A549 (cell line): ENCODE results near the gene MARVELD2. TPM values are rescaled to one million over a fixed set of nuclear protein-coding genes. Genes with fewer than 3 reads are reported as not detected.
A peak's percentile ranks its signal among the peaks of the same experiment; 100 is the strongest.

Experiments used
- BHLHE40 ChIP-seq: IDR thresholded peaks from 2 replicates; pipeline ENCODE4 v1.6.1; 2012; ENCODE audit warnings: low read depth, low read length, inconsistent platforms
- CHD4 ChIP-seq: fragments of 200-600 bp; sonication (generic); IDR thresholded peaks from 2 replicates; pipeline ENCODE4 v1.6.1; 2016; ENCODE audit warnings: antibody characterized with exemption, mild to moderate bottlenecking, borderline replicate concordance
- EHMT2 ChIP-seq: fragments of 200-600 bp; sonication (generic); IDR thresholded peaks from 2 replicates; pipeline ENCODE4 v1.6.1; 2016; ENCODE audit warnings: antibody characterized with exemption, low read depth, mild to moderate bottlenecking, moderate library complexity
- EP300 ChIP-seq, 2 experiments: fragments of >200 bp; sonication (Bioruptor Twin); formaldehyde crosslinking; IDR thresholded peaks; 2 replicates in 1 of 2; 3 replicates in 1 of 2; pipeline ENCODE4 v1.6.1; 2016 to 2017
- ESRRA ChIP-seq: fragments of 150-350 bp; IDR thresholded peaks from 2 replicates; pipeline ENCODE4 v1.6.1; 2014; ENCODE audit warnings: mild to moderate bottlenecking, low read length, borderline replicate concordance
- FOSB ChIP-seq: fragments of 250-450 bp; sonication (Bioruptor Pico); IDR thresholded peaks from 2 replicates; pipeline ENCODE4 v1.5.0; 2020; ENCODE audit warnings: mild to moderate bottlenecking, moderate library complexity
- FOSL2 ChIP-seq, 2 experiments: fragments of 450-650 bp in 1 of 2; fragments of >200 bp in 1 of 2; sonication (Bioruptor Twin) in 1 of 2; formaldehyde crosslinking; IDR thresholded peaks; 2 replicates each; pipeline versions ENCODE4 v1.5.0 to v1.6.1; 2016 to 2020; ENCODE audit warnings: mild to moderate bottlenecking in 1 of 2, moderate library complexity in 1 of 2
- FOXS1 ChIP-seq: fragments of 250-450 bp; sonication (Bioruptor Pico); IDR thresholded peaks from 2 replicates; pipeline ENCODE4 v1.5.0; 2020; ENCODE audit warnings: mild to moderate bottlenecking, moderate library complexity
- HDAC2 ChIP-seq: fragments of 200-600 bp; sonication (generic); IDR thresholded peaks from 2 replicates; pipeline ENCODE4 v1.6.1; 2016
- HEYL ChIP-seq: fragments of 250-450 bp; sonication (Bioruptor Pico); IDR thresholded peaks from 2 replicates; pipeline ENCODE4 v1.8.0; 2021; ENCODE audit warnings: mild to moderate bottlenecking, moderate library complexity
- HOXB13 ChIP-seq: fragments of 250-450 bp; sonication (Bioruptor Pico); IDR thresholded peaks from 2 replicates; pipeline ENCODE4 v1.5.0; 2020; ENCODE audit warnings: low read depth, mild to moderate bottlenecking, moderate library complexity
- HOXB5 ChIP-seq: fragments of 250-450 bp; sonication (Bioruptor Pico); IDR thresholded peaks from 2 replicates; pipeline ENCODE4 v1.5.0; 2020; ENCODE audit warnings: mild to moderate bottlenecking, moderate library complexity
- KDM1A ChIP-seq: fragments of 200-600 bp; sonication (generic); IDR thresholded peaks from 2 replicates; pipeline ENCODE4 v1.6.1; 2016; ENCODE audit warnings: low read depth, mild to moderate bottlenecking
- KDM5A ChIP-seq: fragments of 200-600 bp; sonication (generic); IDR thresholded peaks from 2 replicates; pipeline ENCODE4 v1.6.1; 2016; ENCODE audit warnings: antibody characterized with exemption, mild to moderate bottlenecking
- MAZ ChIP-seq: fragments of 150-350 bp; IDR thresholded peaks from 2 replicates; pipeline ENCODE4 v1.6.1; 2014; ENCODE audit warnings: antibody characterized with exemption, low read depth, low read length, borderline replicate concordance
- MYC ChIP-seq: IDR thresholded peaks from 2 replicates; pipeline ENCODE4 v1.6.1; 2012; ENCODE audit warnings: mild to moderate bottlenecking, inconsistent platforms, low read length, improper control_type of control experiment, borderline replicate concordance
- NFE2L2 ChIP-seq: fragments of 150-350 bp; conservative IDR thresholded peaks from 2 replicates; pipeline ENCODE4 v1.6.1; 2014; ENCODE audit warnings: low read length
- PHF8 ChIP-seq: fragments of 200-600 bp; sonication (generic); IDR thresholded peaks from 2 replicates; pipeline ENCODE4 v1.6.1; 2016; ENCODE audit warnings: low read depth, mild to moderate bottlenecking, antibody characterized with exemption, moderate library complexity, borderline replicate concordance
- POLR2A ChIP-seq: IDR thresholded peaks from 2 replicates; pipeline ENCODE4 v1.6.1; 2012; ENCODE audit warnings: mild to moderate bottlenecking, low read length
- POLR2AphosphoS2 ChIP-seq: conservative IDR thresholded peaks from 2 replicates; pipeline ENCODE4 v1.6.1; 2012; ENCODE audit warnings: low read length, improper control_type of control experiment, inconsistent platforms
- RAD21 ChIP-seq, 2 experiments: fragments of >200 bp in 1 of 2; sonication (Bioruptor Twin) in 1 of 2; formaldehyde crosslinking in 1 of 2; IDR thresholded peaks in 1 of 2; conservative IDR thresholded peaks in 1 of 2; 2 replicates in 1 of 2; 3 replicates in 1 of 2; pipeline ENCODE4 v1.6.1; 2012 to 2018; ENCODE audit warnings: inconsistent platforms in 1 of 2
- RCOR1 ChIP-seq: fragments of 150-350 bp; IDR thresholded peaks from 2 replicates; pipeline ENCODE4 v1.6.1; 2014; ENCODE audit warnings: antibody characterized with exemption, low read length, low read depth
- RFX5 ChIP-seq: fragments of 450-650 bp; IDR thresholded peaks from 2 replicates; pipeline ENCODE4 v1.7.1; 2014; ENCODE audit warnings: antibody characterized with exemption, mild to moderate bottlenecking, moderate library complexity
- SMC3 ChIP-seq: fragments of >200 bp; sonication (Bioruptor Twin); formaldehyde crosslinking; IDR thresholded peaks from 3 replicates; pipeline ENCODE4 v1.6.1; 2018; ENCODE audit warnings: inconsistent platforms
- SREBF2 ChIP-seq: fragments of 450-650 bp; IDR thresholded peaks from 2 replicates; pipeline ENCODE4 v1.6.1; 2014; ENCODE audit warnings: mild to moderate bottlenecking, moderate library complexity
- TFCP2L1 ChIP-seq: fragments of 250-450 bp; sonication (Bioruptor Pico); IDR thresholded peaks from 2 replicates; pipeline ENCODE4 v1.5.0; 2021; ENCODE audit warnings: mild to moderate bottlenecking
- TP53 ChIP-seq: fragments of 250-450 bp; sonication (Bioruptor Pico); IDR thresholded peaks from 2 replicates; pipeline ENCODE4 v1.5.0; 2021; ENCODE audit warnings: mild to moderate bottlenecking, moderate library complexity
- ZC3H11A ChIP-seq: fragments of 450-650 bp; IDR thresholded peaks from 2 replicates; pipeline ENCODE4 v1.6.1; 2014; ENCODE audit warnings: antibody characterized with exemption, mild to moderate bottlenecking
- ZFP36 ChIP-seq: fragments of 450-650 bp; IDR thresholded peaks from 2 replicates; pipeline ENCODE4 v1.6.1; 2014; ENCODE audit warnings: borderline replicate concordance; ENCODE audit not compliant: partially characterized antibody
- ZNF302 ChIP-seq: fragments of 250-450 bp; sonication (Bioruptor Pico); IDR thresholded peaks from 2 replicates; pipeline ENCODE4 v1.9.0; 2021; ENCODE audit warnings: inconsistent platforms, mild to moderate bottlenecking, moderate library complexity
- ZSCAN20 ChIP-seq: fragments of 250-450 bp; sonication (Bioruptor Pico); IDR thresholded peaks from 2 replicates; pipeline ENCODE4 v1.8.0; 2022; ENCODE audit warnings: mild to moderate bottlenecking, moderate library complexity
- polyA plus RNA-seq, 4 experiments: library from polyadenylated mRNA; depleted of rRNA in 3 of 4; stranded (reverse); fragments of >200 nt; fragmentation: RNase III in 1 of 4; extraction: RNeasy Plus Mini Kit Qiagen cat#74134 plus additional on column Dnase treatment in 1 of 4; gene quantifications; 2 replicates in 3 of 4; 3 replicates in 1 of 4; pipeline ENCODE4 v1.2.3, GENCODE V29; 2011 to 2017
- TF ChIP-seq, protein P1 (sequence below): fragments of 150-350 bp; IDR thresholded peaks from 2 replicates; pipeline ENCODE4 v1.6.1; 2014; ENCODE audit warnings: low read depth, mild to moderate bottlenecking, low read length
- TF ChIP-seq, protein P2 (sequence below): fragments of 250-450 bp; sonication (Bioruptor Pico); IDR thresholded peaks from 2 replicates; pipeline ENCODE4 v1.5.0; 2021; ENCODE audit warnings: mild to moderate bottlenecking, moderate library complexity, borderline replicate concordance
- TF ChIP-seq, protein P3 (sequence below): fragments of 250-450 bp; sonication (Bioruptor Pico); IDR thresholded peaks from 2 replicates; pipeline ENCODE4 v1.5.0; 2020; ENCODE audit warnings: low read depth, mild to moderate bottlenecking, moderate library complexity
- TF ChIP-seq, protein P4 (sequence below): fragments of >200 bp; sonication (Bioruptor Twin); formaldehyde crosslinking; IDR thresholded peaks from 3 replicates; pipeline ENCODE4 v1.6.1; 2016
- TF ChIP-seq, protein P5 (sequence below): fragments of >200 bp; sonication (Bioruptor Twin); formaldehyde crosslinking; IDR thresholded peaks from 2 replicates; pipeline ENCODE4 v1.6.1; 2016
- TF ChIP-seq, protein P6 (sequence below): IDR thresholded peaks from 2 replicates; pipeline ENCODE4 v1.6.1; 2012

Gene MARVELD2
- polyA plus RNA-seq, 2 of the 4 experiments (the other 2 are of a cell fraction): 2.3 to 10.2 TPM

DNA sequence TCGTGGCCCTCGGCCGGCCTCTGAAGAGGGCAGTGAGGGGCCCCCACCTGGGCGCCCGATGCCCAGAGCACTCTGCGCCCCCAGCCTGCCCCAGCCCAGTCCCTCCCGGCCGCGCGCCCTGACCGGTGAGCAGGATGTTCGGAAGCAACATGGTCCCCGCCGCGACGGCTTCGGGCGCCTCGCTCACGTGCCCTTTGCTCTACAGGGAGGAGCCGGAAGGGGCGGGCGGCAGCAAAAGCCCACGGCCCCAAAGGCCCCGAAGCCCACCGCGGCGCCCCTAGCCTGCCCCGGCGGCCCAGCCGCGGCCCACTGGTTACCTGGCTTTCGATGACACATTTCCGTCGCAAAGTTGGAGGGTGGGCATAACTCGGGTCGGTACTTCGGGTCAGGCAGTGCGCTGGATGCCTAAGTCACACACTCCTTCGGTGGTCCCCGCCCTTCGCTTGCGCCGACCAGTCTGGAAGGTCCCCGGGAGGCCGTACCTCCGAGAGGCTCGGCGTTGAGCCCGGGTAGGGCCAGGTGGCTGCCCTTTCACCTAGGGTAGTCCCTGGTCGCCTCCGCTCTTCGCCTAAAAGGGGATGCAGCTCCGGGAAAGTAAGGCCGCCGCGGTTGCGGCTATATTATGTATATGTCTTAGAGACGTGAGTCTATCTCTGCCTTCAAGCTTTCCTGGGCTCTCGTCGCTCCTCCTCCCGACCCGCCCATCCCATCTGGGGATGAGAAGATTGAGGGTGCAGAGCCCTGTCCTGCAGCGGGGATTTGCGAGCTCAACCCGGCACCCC is 45.4 kb upstream of the MARVELD2 start, which contains the start of the genes AK6, RAD17 and TAF9 (continued):
- peak; percentile 91 for TF ChIP-seq BHLHE40
- TF ChIP-seq FOSB (CRISPR knock-in tag): peak; percentile 88
- TF ChIP-seq FOXS1 (CRISPR knock-in tag): no peak
- TF ChIP-seq NFE2L2: no peak
- no peak; the same call in 1 of the 2 replicates for TF ChIP-seq HDAC2
- no peak for TF ChIP-seq RAD21 (conservative IDR thresholded peaks at IDR 0.05 in 1 of 2, IDR thresholded peaks at IDR 0.05 in 1 of 2)
- peak; percentile 86; the same call in 1 of the 2 replicates for TF ChIP-seq TP53
- no peak for TF ChIP-seq HEYL (CRISPR knock-in tag)
- no peak for TF ChIP-seq ZNF302 (CRISPR knock-in tag)
- no peak for TF ChIP-seq KDM5A
- TF ChIP-seq KDM1A: no peak
- TF ChIP-seq ZSCAN20 (CRISPR knock-in tag): no peak
- TF ChIP-seq, protein P1, sequence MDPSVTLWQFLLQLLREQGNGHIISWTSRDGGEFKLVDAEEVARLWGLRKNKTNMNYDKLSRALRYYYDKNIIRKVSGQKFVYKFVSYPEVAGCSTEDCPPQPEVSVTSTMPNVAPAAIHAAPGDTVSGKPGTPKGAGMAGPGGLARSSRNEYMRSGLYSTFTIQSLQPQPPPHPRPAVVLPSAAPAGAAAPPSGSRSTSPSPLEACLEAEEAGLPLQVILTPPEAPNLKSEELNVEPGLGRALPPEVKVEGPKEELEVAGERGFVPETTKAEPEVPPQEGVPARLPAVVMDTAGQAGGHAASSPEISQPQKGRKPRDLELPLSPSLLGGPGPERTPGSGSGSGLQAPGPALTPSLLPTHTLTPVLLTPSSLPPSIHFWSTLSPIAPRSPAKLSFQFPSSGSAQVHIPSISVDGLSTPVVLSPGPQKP: no peak
- TF ChIP-seq, protein P2, sequence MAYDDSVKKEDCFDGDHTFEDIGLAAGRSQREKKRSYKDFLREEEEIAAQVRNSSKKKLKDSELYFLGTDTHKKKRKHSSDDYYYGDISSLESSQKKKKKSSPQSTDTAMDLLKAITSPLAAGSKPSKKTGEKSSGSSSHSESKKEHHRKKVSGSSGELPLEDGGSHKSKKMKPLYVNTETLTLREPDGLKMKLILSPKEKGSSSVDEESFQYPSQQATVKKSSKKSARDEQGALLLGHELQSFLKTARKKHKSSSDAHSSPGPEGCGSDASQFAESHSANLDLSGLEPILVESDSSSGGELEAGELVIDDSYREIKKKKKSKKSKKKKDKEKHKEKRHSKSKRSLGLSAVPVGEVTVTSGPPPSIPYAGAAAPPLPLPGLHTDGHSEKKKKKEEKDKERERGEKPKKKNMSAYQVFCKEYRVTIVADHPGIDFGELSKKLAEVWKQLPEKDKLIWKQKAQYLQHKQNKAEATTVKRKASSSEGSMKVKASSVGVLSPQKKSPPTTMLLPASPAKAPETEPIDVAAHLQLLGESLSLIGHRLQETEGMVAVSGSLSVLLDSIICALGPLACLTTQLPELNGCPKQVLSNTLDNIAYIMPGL (CRISPR knock-in tag): peak; percentile 18; the same call in 1 of the 2 replicates
- TF ChIP-seq EP300 (IDR thresholded peaks at IDR 0.05): no peak
- TF ChIP-seq, protein P3, sequence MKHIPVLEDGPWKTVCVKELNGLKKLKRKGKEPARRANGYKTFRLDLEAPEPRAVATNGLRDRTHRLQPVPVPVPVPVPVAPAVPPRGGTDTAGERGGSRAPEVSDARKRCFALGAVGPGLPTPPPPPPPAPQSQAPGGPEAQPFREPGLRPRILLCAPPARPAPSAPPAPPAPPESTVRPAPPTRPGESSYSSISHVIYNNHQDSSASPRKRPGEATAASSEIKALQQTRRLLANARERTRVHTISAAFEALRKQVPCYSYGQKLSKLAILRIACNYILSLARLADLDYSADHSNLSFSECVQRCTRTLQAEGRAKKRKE (CRISPR knock-in tag): 0 out of 2 replicates have a peak, but pooled peaks have one; percentile 68
- TF ChIP-seq ZC3H11A: no peak
- TF ChIP-seq SREBF2: no peak
- TF ChIP-seq HOXB13: no peak
- TF ChIP-seq MAZ: no peak
- TF ChIP-seq FOSL2 (IDR thresholded peaks at IDR 0.05): no peak
- TF ChIP-seq FOSL2 (CRISPR knock-in tag; IDR thresholded peaks at IDR 0.05): 0 out of 2 replicates have a peak, but pooled peaks have one; percentile 18
- TF ChIP-seq, protein P4, sequence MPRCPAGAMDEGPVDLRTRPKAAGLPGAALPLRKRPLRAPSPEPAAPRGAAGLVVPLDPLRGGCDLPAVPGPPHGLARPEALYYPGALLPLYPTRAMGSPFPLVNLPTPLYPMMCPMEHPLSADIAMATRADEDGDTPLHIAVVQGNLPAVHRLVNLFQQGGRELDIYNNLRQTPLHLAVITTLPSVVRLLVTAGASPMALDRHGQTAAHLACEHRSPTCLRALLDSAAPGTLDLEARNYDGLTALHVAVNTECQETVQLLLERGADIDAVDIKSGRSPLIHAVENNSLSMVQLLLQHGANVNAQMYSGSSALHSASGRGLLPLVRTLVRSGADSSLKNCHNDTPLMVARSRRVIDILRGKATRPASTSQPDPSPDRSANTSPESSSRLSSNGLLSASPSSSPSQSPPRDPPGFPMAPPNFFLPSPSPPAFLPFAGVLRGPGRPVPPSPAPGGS: peak; percentile 82
- TF ChIP-seq MYC: peak; percentile 76
- TF ChIP-seq POLR2A: peak; percentile 83
- TF ChIP-seq POLR2AphosphoS2: no peak
- TF ChIP-seq TFCP2L1 (CRISPR knock-in tag): peak; percentile 85
- TF ChIP-seq CHD4: no peak
- TF ChIP-seq ZFP36: no peak
- TF ChIP-seq RFX5: 0 out of 2 replicates have a peak, but pooled peaks have one; percentile 36
- TF ChIP-seq PHF8: peak; percentile 70; the same call in 1 of the 2 replicates
- no peak for TF ChIP-seq ESRRA
- TF ChIP-seq, protein P5, sequence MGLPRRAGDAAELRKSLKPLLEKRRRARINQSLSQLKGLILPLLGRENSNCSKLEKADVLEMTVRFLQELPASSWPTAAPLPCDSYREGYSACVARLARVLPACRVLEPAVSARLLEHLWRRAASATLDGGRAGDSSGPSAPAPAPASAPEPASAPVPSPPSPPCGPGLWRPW: no peak
- TF ChIP-seq, protein P6, sequence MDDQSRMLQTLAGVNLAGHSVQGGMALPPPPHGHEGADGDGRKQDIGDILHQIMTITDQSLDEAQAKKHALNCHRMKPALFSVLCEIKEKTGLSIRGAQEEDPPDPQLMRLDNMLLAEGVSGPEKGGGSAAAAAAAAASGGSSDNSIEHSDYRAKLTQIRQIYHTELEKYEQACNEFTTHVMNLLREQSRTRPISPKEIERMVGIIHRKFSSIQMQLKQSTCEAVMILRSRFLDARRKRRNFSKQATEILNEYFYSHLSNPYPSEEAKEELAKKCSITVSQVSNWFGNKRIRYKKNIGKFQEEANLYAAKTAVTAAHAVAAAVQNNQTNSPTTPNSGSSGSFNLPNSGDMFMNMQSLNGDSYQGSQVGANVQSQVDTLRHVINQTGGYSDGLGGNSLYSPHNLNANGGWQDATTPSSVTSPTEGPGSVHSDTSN: peak; percentile 72; the same call in 1 of the 2 replicates
- TF ChIP-seq HOXB5 (CRISPR knock-in tag): peak; percentile 42; the same call in 1 of the 2 replicates
- TF ChIP-seq SMC3: 0 out of 3 replicates have a peak, but pooled peaks have one; percentile 11
- TF ChIP-seq EHMT2: no peak
- TF ChIP-seq RCOR1: no peak
